GM13977 (cell line): ENCODE measurements around the gene AUTS2.

Experiments
- DNase-seq: peaks from one replicate; pipeline ENCODE4 v3.0.0; 2012; ENCODE audit warnings: low spot score
- CTCF ChIP-seq: IDR thresholded peaks from 2 replicates; pipeline ENCODE4 v1.5.1; 2012; ENCODE audit warnings: mild to moderate bottlenecking, control low read depth; ENCODE audit not compliant: insufficient read depth; ENCODE audit errors: extremely low read depth, missing control alignments
- in situ Hi-C: fragments of 300-500 bp; cut with MboI; formaldehyde crosslinking; loops from one replicate; pipeline ENCODE4 v1.12.0; 2022; ENCODE audit warnings: low sequenced_read_pairs, low pct_unique_long_range_greater_than_20kb, mixed read lengths, inconsistent platforms; ENCODE audit not compliant: unreplicated experiment

Gene AUTS2

GRCh38 chr7:70131817-70132216, 533.5 kb downstream of the AUTS2 start:
- TF ChIP-seq CTCF, result no peak
- in situ Hi-C loops, result no loop called here
- DNase-seq, result no peak

GRCh38 chr7:70132226-70132851, 534.1 kb downstream of the AUTS2 start:
- DNase-seq, result no peak
- no peak for TF ChIP-seq CTCF
- in situ Hi-C loops, result no loop called here

- TF ChIP-seq CTCF, result no peak
- in situ Hi-C loops, result no loop called here
- no peak for DNase-seq
Observed at GRCh38 chr7:70132852-70133690, 534.8 kb downstream of the AUTS2 start.

GRCh38 chr7:70134029-70134770, 535.9 kb downstream of the AUTS2 start:
- no peak for DNase-seq
- no peak for TF ChIP-seq CTCF
- in situ Hi-C loops, result no loop called here

- in situ Hi-C loops, result no loop called here
- no peak for TF ChIP-seq CTCF
- no peak for DNase-seq
Observed at GRCh38 chr7:70135656-70136055, 537.4 kb downstream of the AUTS2 start.

- DNase-seq, result no peak
- in situ Hi-C loops, result no loop called here
- TF ChIP-seq CTCF, result no peak
Observed at GRCh38 chr7:70137126-70137525, 538.9 kb downstream of the AUTS2 start.
